Ishikawa (cell line): ENCODE results near the gene PZP.

Source experiments
- CEBPB ChIP-seq: IDR thresholded peaks from 2 replicates; pipeline ENCODE4 v1.6.1; 2012
- CREB1 ChIP-seq: IDR thresholded peaks from 2 replicates; pipeline ENCODE4 v1.6.1; 2012; ENCODE audit warnings: low read depth
- EGR1 ChIP-seq: IDR thresholded peaks from 2 replicates; pipeline ENCODE4 v1.6.1; 2012
- EP300 ChIP-seq: IDR thresholded peaks from 2 replicates; pipeline ENCODE4 v1.6.1; 2012; ENCODE audit warnings: borderline replicate concordance
- FOXM1 ChIP-seq: IDR thresholded peaks from 2 replicates; pipeline ENCODE4 v1.6.1; 2012; ENCODE audit warnings: low read depth, borderline replicate concordance
- RAD21 ChIP-seq: IDR thresholded peaks from 2 replicates; pipeline ENCODE4 v1.6.1; 2012; ENCODE audit warnings: low read depth
- TAF1 ChIP-seq: IDR thresholded peaks from 2 replicates; pipeline ENCODE4 v1.6.1; 2012; ENCODE audit warnings: low read depth, mild to moderate bottlenecking
- TEAD4 ChIP-seq: IDR thresholded peaks from 2 replicates; pipeline ENCODE4 v1.6.1; 2012
- YY1 ChIP-seq: IDR thresholded peaks from 2 replicates; pipeline ENCODE4 v1.6.1; 2012; ENCODE audit warnings: low read depth
- ZBTB7A ChIP-seq: IDR thresholded peaks from 2 replicates; pipeline ENCODE4 v1.6.1; 2012; ENCODE audit warnings: low read depth
- TF ChIP-seq, protein P1 (sequence below): IDR thresholded peaks from 2 replicates; pipeline ENCODE4 v1.6.1; 2012; ENCODE audit warnings: low read depth, mild to moderate bottlenecking
- TF ChIP-seq, protein P2 (sequence below): IDR thresholded peaks from 2 replicates; pipeline ENCODE4 v1.6.1; 2012

DNA sequence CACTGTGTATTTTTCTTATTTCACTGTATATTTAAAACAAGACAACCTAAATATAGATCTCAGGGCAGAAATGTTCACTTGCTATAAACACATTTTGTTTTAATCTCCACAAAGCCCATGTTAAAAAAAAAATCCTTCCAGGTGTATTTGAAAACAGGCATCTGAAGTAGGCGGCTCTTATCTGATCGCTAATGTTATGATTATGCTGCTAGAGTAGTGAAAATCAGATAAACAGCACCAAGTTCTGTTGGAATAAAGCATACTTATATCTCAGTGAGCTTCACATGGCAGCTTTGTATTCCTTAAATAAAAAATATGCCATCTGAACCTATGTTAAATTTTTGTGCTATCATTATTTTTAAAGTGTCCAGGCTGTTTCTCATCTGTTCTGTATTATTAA lies 47.6 kb upstream of the PZP start:
- no peak for TF ChIP-seq YY1
- TF ChIP-seq RAD21 = no peak
- no peak for TF ChIP-seq TAF1
- TF ChIP-seq, protein P1, sequence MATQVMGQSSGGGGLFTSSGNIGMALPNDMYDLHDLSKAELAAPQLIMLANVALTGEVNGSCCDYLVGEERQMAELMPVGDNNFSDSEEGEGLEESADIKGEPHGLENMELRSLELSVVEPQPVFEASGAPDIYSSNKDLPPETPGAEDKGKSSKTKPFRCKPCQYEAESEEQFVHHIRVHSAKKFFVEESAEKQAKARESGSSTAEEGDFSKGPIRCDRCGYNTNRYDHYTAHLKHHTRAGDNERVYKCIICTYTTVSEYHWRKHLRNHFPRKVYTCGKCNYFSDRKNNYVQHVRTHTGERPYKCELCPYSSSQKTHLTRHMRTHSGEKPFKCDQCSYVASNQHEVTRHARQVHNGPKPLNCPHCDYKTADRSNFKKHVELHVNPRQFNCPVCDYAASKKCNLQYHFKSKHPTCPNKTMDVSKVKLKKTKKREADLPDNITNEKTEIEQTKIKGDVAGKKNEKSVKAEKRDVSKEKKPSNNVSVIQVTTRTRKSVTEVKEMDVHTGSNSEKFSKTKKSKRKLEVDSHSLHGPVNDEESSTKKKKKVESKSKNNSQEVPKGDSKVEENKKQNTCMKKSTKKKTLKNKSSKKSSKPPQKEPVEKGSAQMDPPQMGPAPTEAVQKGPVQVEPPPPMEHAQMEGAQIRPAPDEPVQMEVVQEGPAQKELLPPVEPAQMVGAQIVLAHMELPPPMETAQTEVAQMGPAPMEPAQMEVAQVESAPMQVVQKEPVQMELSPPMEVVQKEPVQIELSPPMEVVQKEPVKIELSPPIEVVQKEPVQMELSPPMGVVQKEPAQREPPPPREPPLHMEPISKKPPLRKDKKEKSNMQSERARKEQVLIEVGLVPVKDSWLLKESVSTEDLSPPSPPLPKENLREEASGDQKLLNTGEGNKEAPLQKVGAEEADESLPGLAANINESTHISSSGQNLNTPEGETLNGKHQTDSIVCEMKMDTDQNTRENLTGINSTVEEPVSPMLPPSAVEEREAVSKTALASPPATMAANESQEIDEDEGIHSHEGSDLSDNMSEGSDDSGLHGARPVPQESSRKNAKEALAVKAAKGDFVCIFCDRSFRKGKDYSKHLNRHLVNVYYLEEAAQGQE = no peak
- no peak for TF ChIP-seq CREB1
- no peak for TF ChIP-seq TEAD4
- TF ChIP-seq EGR1 = no peak
- no peak for TF ChIP-seq EP300
- TF ChIP-seq, protein P2, sequence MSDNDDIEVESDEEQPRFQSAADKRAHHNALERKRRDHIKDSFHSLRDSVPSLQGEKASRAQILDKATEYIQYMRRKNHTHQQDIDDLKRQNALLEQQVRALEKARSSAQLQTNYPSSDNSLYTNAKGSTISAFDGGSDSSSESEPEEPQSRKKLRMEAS = no peak
- no peak for TF ChIP-seq FOXM1
- TF ChIP-seq ZBTB7A = no peak
- no peak for TF ChIP-seq CEBPB
